Sigmoid colon (tissue), 4 donors: ENCODE data around the gene GOLGA7B.

Experiments
- CTCF ChIP-seq, 4 experiments: fragments of 450-650 bp in 3 of 4; fragments of 200-600 bp in 1 of 4; IDR thresholded peaks; one replicate each; pipeline ENCODE4 v1.5.1; 2016 to 2019; ENCODE audit warnings: antibody characterized with exemption in 4 of 4, mild to moderate bottlenecking in 3 of 4, moderate library complexity in 2 of 4
- EP300 ChIP-seq, 4 donors: sonication (generic); formaldehyde crosslinking; IDR thresholded peaks; one replicate each; pipeline ENCODE4 v1.6.1; 2017; ENCODE audit warnings: antibody characterized with exemption in 4 of 4
- POLR2A ChIP-seq, 2 donors: fragments of 450-650 bp; IDR thresholded peaks; one replicate each; pipeline ENCODE4 v1.6.1; 2016; ENCODE audit warnings: antibody characterized with exemption in 2 of 2, mild to moderate bottlenecking in 2 of 2, moderate library complexity in 2 of 2
- POLR2AphosphoS5 ChIP-seq, 4 donors: sonication (generic); formaldehyde crosslinking; IDR thresholded peaks; one replicate each; pipeline ENCODE4 v1.6.1; 2017; ENCODE audit warnings: antibody characterized with exemption in 4 of 4

GRCh38 chr10:97830064-97830463 is 19.6 kb upstream of the GOLGA7B start:
- TF ChIP-seq CTCF (IDR thresholded peaks at IDR 0.05) (no peak), POLR2A (IDR thresholded peaks at IDR 0.05) (no peak), EP300 (IDR thresholded peaks at IDR 0.05) (no peak), POLR2AphosphoS5 (IDR thresholded peaks at IDR 0.05) (no peak)
